Nephron progenitor cell (in vitro differentiated cells): Measurements from ENCODE around the gene NRIP1.

ENCODE experiments used
- DNase-seq: peaks from one replicate; pipeline ENCODE4 v3.0.0; 2021
- H3K27ac Mint-ChIP-seq: 2 replicates; pipeline ENCODE4 v1.8.0; 2021; ENCODE audit warnings: mild to moderate bottlenecking, moderate library complexity, mixed read lengths
- H3K27me3 Mint-ChIP-seq: 2 replicates; pipeline ENCODE4 v1.8.0; 2021; ENCODE audit warnings: mild to moderate bottlenecking, low read depth, mixed read lengths; ENCODE audit not compliant: poor library complexity
- H3K36me3 Mint-ChIP-seq: 2 replicates; pipeline ENCODE4 v1.8.0; 2021; ENCODE audit warnings: low read depth, mixed read lengths
- H3K4me1 Mint-ChIP-seq: 2 replicates; pipeline ENCODE4 v1.8.0; 2021; ENCODE audit warnings: mixed read lengths
- H3K4me3 Mint-ChIP-seq: 2 replicates; pipeline ENCODE4 v1.8.0; 2021; ENCODE audit warnings: mild to moderate bottlenecking, moderate library complexity, mixed read lengths
- H3K9me3 Mint-ChIP-seq: 2 replicates; pipeline ENCODE4 v1.8.0; 2021; ENCODE audit warnings: mild to moderate bottlenecking, moderate library complexity, mixed read lengths
- CTCF ChIP-seq: fragments of 200-600 bp; sonication (generic); IDR thresholded peaks from 2 replicates; pipeline ENCODE4 v1.5.0; 2021; ENCODE audit warnings: antibody characterized with exemption

NRIP1 gene

DNA sequence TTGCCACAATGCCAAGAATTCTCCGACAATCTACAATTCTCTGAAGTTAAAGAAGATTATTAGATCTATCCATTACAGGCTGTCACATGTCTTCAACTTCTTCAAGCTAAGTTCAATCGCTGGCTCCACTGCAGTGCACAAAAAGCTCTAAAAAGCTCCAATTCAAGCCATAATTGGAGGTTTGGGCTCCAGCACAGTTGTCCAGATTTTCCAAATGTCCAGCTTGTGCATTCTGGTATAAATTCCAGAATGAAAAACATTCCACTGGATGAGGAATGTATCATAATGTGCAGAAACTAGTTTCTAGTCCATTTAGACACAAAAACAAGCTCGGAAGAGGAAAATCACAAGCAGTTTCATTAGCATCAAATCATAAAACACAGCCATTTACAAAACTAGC, 138.6 kb downstream of the NRIP1 start:
- DNase-seq = no peak
- no peaks in the 10 kb centered on the region for H3K27me3 Mint-ChIP-seq
- no peak overlapping the region for H3K4me3 Mint-ChIP-seq
- H3K9me3 Mint-ChIP-seq = peaks cover 16% of the 10 kb centered on the region
- H3K27ac Mint-ChIP-seq = no peak overlapping the region
- TF ChIP-seq CTCF = no peak
- H3K36me3 Mint-ChIP-seq = peaks cover 5% of the 10 kb centered on the region
- no peaks in the 10 kb centered on the region for H3K4me1 Mint-ChIP-seq

DNA sequence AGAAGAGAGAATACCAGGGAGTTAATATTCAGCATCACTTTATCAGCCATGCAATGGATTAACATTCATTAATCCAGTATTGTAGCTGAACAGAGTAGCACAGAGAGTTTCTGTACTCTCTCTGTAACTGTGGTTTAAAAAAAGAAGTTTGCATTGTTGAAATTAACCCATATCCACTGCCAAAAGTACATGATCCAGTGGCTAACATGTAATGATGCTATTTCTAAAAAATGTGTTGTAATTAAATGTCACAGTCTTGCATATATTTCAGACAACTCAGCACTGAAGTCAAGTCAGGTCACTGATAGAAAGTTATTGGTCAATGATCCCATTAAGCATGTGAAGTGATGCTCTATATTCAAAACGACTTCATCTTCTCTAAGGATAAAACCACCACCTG, 141.3 kb downstream of the NRIP1 start:
- Mint-ChIP-seq H3K27me3 (no peaks in the 10 kb centered on the region), H3K4me1 (no peaks in the 10 kb centered on the region), H3K4me3 (no peak overlapping the region), H3K36me3 (peaks cover 5% of the 10 kb centered on the region), H3K27ac (no peak overlapping the region), H3K9me3 (peaks cover 18% of the 10 kb centered on the region)
- no peak for TF ChIP-seq CTCF
- no peak for DNase-seq

GRCh38 chr21:14922980-14923379, 141.8 kb downstream of the NRIP1 start:
- Mint-ChIP-seq H3K9me3 (peaks cover 18% of the 10 kb centered on the region), H3K4me1 (no peaks in the 10 kb centered on the region), H3K36me3 (peaks cover 5% of the 10 kb centered on the region), H3K4me3 (no peak overlapping the region), H3K27me3 (no peaks in the 10 kb centered on the region), H3K27ac (no peak overlapping the region)
- DNase-seq = no peak
- TF ChIP-seq CTCF = no peak

GRCh38 chr21:14918527-14918926, 146.3 kb downstream of the NRIP1 start:
- no peak overlapping the region for H3K4me3 Mint-ChIP-seq
- no peak for DNase-seq
- no peaks in the 10 kb centered on the region for H3K27me3 Mint-ChIP-seq
- no peak for TF ChIP-seq CTCF
- peaks cover 5% of the 10 kb centered on the region for H3K36me3 Mint-ChIP-seq
- H3K4me1 Mint-ChIP-seq = no peaks in the 10 kb centered on the region
- H3K27ac Mint-ChIP-seq = no peak overlapping the region
- peaks cover 3% of the 10 kb centered on the region for H3K9me3 Mint-ChIP-seq

DNA sequence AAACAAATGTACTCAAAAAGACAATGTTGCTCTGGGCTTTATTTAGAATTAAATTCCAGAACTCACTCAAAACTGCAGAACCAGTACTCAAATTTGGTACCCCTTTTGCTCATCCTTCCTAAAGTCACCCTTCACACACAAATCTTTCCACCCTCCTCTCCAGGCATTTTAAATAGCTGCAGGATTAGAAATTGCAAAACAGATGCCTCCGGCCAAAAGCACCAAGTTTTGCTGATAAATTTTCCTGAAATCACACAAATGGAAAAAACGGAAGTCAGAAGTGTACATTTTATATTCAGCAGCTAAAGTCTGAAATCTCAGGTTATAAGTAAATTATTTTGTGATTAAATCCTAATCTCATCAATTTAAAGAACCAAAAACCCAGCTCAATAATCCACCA, 147.0 kb downstream of the NRIP1 start:
- Mint-ChIP-seq H3K27me3 (no peaks in the 10 kb centered on the region), H3K27ac (no peak overlapping the region), H3K4me1 (no peaks in the 10 kb centered on the region)

More for the DNA sequence above, 147.0 kb downstream of the NRIP1 start:
- H3K9me3 Mint-ChIP-seq = peaks cover 3% of the 10 kb centered on the region
- no peak overlapping the region for H3K4me3 Mint-ChIP-seq
- no peak for TF ChIP-seq CTCF
- no peak for DNase-seq
- H3K36me3 Mint-ChIP-seq = peaks cover 5% of the 10 kb centered on the region
